CD4-positive, CD25-positive, alpha-beta regulatory T cell (primary cell): ENCODE data around the gene CPN2. TPM values are rescaled to one million over a fixed set of nuclear protein-coding genes. Genes with fewer than 3 reads are reported as not detected.

ENCODE experiments used
- ATAC-seq, 2 donors: fragments of 150-1000 bp; cut with Tn5 transposase; one replicate each; pipeline ENCODE4 v1.10.0; 2021; ENCODE audit warnings: low read depth in 2 of 2, moderate number of reproducible peaks in 2 of 2, moderate library complexity in 1 of 2
- DNase-seq, 3 donors: peaks; one replicate each; pipeline versions ENCODE4 v3.0.0 to v3.0.0-alpha.2; 2012 to 2022; ENCODE audit warnings: mixed read lengths in 1 of 3
- H3K27ac ChIP-seq: one replicate; pipeline ENCODE4 v1.7.0; 2013; ENCODE audit warnings: mild to moderate bottlenecking, low read length; ENCODE audit not compliant: insufficient read depth, poor library complexity, severe bottlenecking
- H3K27me3 ChIP-seq: one replicate; pipeline ENCODE4 v1.7.0; 2013; ENCODE audit warnings: low read length; ENCODE audit not compliant: control insufficient read depth, insufficient read depth
- H3K36me3 ChIP-seq: one replicate; pipeline ENCODE4 v1.7.0; 2013; ENCODE audit warnings: mild to moderate bottlenecking, low read length, moderate library complexity; ENCODE audit not compliant: control insufficient read depth, insufficient read depth
- H3K4me1 ChIP-seq: 2 replicates; pipeline ENCODE4 v1.7.0; 2013; ENCODE audit warnings: mild to moderate bottlenecking, low read length; ENCODE audit not compliant: insufficient read depth, control insufficient read depth, poor library complexity, severe bottlenecking
- H3K4me3 ChIP-seq: one replicate; pipeline ENCODE4 v1.7.0; 2013; ENCODE audit warnings: low read depth, mild to moderate bottlenecking, low read length, moderate library complexity
- H3K9me3 ChIP-seq, 2 experiments: 1 replicate in 1 of 2; 2 replicates in 1 of 2; pipeline ENCODE4 v1.7.0; 2013; ENCODE audit warnings: low read length in 2 of 2, mild to moderate bottlenecking in 1 of 2, moderate library complexity in 1 of 2; ENCODE audit not compliant: control insufficient read depth in 2 of 2
- H3K27ac Mint-ChIP-seq, 3 donors: one replicate each; pipeline ENCODE4 v1.8.0; 2020 to 2022; ENCODE audit warnings: mild to moderate bottlenecking in 3 of 3, mixed read lengths in 3 of 3, moderate library complexity in 2 of 3
- H3K27me3 Mint-ChIP-seq: one replicate; pipeline ENCODE4 v1.8.0; 2022; ENCODE audit warnings: mild to moderate bottlenecking, mixed read lengths
- H3K36me3 Mint-ChIP-seq: one replicate; pipeline ENCODE4 v1.8.0; 2020; ENCODE audit warnings: mixed read lengths
- H3K4me1 Mint-ChIP-seq, 4 donors: one replicate each; pipeline ENCODE4 v1.8.0; 2020 to 2022; ENCODE audit warnings: mixed read lengths in 4 of 4, mild to moderate bottlenecking in 1 of 4
- H3K4me3 Mint-ChIP-seq, 4 donors: one replicate each; pipeline ENCODE4 v1.8.0; 2020 to 2022; ENCODE audit warnings: mild to moderate bottlenecking in 4 of 4, mixed read lengths in 4 of 4, moderate library complexity in 3 of 4
- H3K9me3 Mint-ChIP-seq, 7 donors: one replicate each; pipeline ENCODE4 v1.8.0; 2020 to 2022; ENCODE audit warnings: mixed read lengths in 7 of 7, mild to moderate bottlenecking in 3 of 7, moderate library complexity in 2 of 7
- polyA plus RNA-seq, 4 donors: library from polyadenylated mRNA; unstranded; fragments of 300-500 nt; fragmentation: Illumina TruSeq; gene quantifications; one replicate each; pipeline ENCODE4 v1.2.3, GENCODE V29; 2021
- total RNA-seq: library from RNA; stranded (reverse); gene quantifications from one replicate; pipeline ENCODE4 v1.2.3, GENCODE V29; 2022

The CPN2 gene
- total and polyA plus RNA-seq, 5 donors from 2014 or later: not detected

- H3K4me1 ChIP-seq: peaks cover 6% of the 10 kb centered on the region
- no peaks in the 10 kb centered on the region for H3K27me3 ChIP-seq
- H3K4me3 ChIP-seq: no peak overlapping the region
- peaks cover 0 to 3% (median under 1%) of the 10 kb centered on the region in 4 donors for H3K4me1 Mint-ChIP-seq
- peaks cover 25% of the 10 kb centered on the region for H3K27me3 Mint-ChIP-seq
- no peak overlapping the region for H3K27ac ChIP-seq
- no peaks in the 10 kb centered on the region for H3K9me3 ChIP-seq
- no peak overlapping the region for H3K4me3 Mint-ChIP-seq
- DNase-seq: peak in 1 of 3 donors; percentile 41
- no peak for ATAC-seq
- no peaks in the 10 kb centered on the region for H3K36me3 Mint-ChIP-seq
- H3K9me3 Mint-ChIP-seq: peaks cover 0 to 1% (median 0%) of the 10 kb centered on the region in 7 donors
- H3K36me3 ChIP-seq: no peaks in the 10 kb centered on the region
- no peak overlapping the region for H3K27ac Mint-ChIP-seq
These were observed 24.2 kb downstream of the CPN2 start for GRCh38 chr3:194326968-194327217.

DNA sequence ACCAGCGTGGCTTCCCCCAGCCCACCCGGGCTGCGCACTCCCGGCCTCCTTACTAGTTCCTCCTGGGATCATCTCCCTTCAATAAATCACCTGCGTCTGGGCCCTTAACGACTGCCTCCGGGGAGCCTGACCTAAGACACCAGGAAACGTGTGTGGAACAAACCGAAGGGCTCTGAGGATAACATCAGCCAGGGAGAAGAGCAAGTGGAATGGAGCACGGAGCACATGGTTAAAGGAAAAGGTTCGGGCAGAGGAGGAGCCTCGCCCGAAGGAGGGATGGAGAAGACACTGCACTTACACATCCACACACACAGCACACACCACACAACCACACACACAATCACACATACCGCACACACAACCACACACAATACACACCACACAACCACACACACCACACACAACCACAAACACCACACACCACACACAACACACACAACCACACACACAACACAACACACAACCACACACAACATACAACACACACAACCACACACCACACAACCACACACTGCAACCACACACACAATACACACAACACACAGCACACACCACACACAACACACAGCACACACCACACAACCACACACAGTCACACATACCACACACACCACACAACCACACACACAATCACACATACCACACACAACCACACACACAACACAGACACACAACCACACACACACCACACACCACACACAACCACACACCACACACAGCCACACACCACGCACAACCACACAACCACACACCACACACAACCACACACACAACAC lies 24.7 kb downstream of the CPN2 start:
- no peaks in the 10 kb centered on the region for H3K36me3 ChIP-seq
- Mint-ChIP-seq H3K4me3 (no peak overlapping the region), H3K9me3 (peaks cover 0 to 1% (median 0%) of the 10 kb centered on the region in 7 donors), H3K4me1 (peaks cover 0 to 3% (median under 1%) of the 10 kb centered on the region in 4 donors), H3K27me3 (peaks cover 23% of the 10 kb centered on the region), H3K36me3 (no peaks in the 10 kb centered on the region), H3K27ac (no peak overlapping the region)
- DNase-seq (peak in 1 of 3 donors; percentile 39), ATAC-seq (no peak)
- no peak overlapping the region for H3K27ac ChIP-seq
- no peaks in the 10 kb centered on the region for H3K27me3 ChIP-seq
- H3K4me3 ChIP-seq: no peak overlapping the region
- H3K9me3 ChIP-seq: no peaks in the 10 kb centered on the region
- peaks cover 6% of the 10 kb centered on the region for H3K4me1 ChIP-seq

DNA sequence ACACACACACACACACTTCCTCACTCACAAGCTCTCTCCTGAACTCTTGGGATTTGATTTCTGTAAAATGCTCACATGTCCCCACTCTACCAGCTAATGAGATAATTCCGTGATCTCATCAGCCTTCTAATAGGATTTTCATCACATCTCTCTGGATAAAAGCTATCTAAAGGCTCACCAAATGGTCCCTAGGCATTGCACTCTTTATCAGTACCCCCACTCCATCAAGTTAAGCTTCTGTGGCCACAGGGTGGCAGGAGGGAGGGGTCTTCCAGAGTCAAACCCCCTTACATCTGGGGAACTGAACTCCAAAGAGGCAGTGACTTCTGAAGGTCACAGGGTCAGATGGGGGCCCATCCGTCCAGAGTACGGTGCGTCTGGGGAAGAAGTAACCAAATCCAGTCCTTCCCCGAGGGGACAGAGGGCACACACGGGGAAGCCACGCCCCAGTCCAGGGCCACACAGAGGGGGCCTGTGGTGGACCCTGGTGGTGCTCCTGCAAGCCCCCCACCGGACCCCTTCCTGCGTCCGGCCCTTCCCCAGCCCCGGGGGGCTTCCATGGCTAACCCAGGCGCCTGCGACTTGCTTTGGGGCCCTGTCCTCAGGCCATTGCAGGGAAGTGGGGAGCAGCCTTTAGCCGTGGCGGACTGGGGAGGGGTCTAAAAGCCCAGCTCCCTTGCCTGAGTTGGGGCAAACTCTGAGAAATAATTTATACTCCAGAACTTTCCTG lies 25.5 kb downstream of the CPN2 start:
- Mint-ChIP-seq H3K27ac (no peak overlapping the region), H3K4me1 (peaks cover 0 to 3% (median under 1%) of the 10 kb centered on the region in 4 donors), H3K4me3 (peak overlapping the region in 1 of 4 donors; percentile 35), H3K9me3 (peaks cover 0 to 1% (median 0%) of the 10 kb centered on the region in 7 donors), H3K36me3 (no peaks in the 10 kb centered on the region), H3K27me3 (peaks cover 17% of the 10 kb centered on the region)
- Histone ChIP-seq H3K4me1 (peaks cover 6% of the 10 kb centered on the region), H3K9me3 (no peaks in the 10 kb centered on the region), H3K27me3 (no peaks in the 10 kb centered on the region), H3K36me3 (no peaks in the 10 kb centered on the region), H3K27ac (no peak overlapping the region), H3K4me3 (no peak overlapping the region)
- DNase-seq: no peak
- ATAC-seq: no peak

- no peaks in the 10 kb centered on the region for H3K36me3 Mint-ChIP-seq
- no peak overlapping the region for H3K4me3 Mint-ChIP-seq
- peaks cover 0 to 1% (median under 1%) of the 10 kb centered on the region in 7 donors for H3K9me3 Mint-ChIP-seq
- Histone ChIP-seq H3K27me3 (no peaks in the 10 kb centered on the region), H3K27ac (no peak overlapping the region), H3K36me3 (no peaks in the 10 kb centered on the region), H3K4me3 (no peak overlapping the region), H3K4me1 (peaks cover 6% of the 10 kb centered on the region), H3K9me3 (no peaks in the 10 kb centered on the region)
- peaks cover 13% of the 10 kb centered on the region for H3K27me3 Mint-ChIP-seq
- ATAC-seq (no peak), DNase-seq (no peak)
- H3K27ac Mint-ChIP-seq: no peak overlapping the region
- peaks cover 0 to 3% (median under 1%) of the 10 kb centered on the region in 4 donors for H3K4me1 Mint-ChIP-seq
These were observed 26.3 kb downstream of the CPN2 start for GRCh38 chr3:194324823-194325327.

DNA sequence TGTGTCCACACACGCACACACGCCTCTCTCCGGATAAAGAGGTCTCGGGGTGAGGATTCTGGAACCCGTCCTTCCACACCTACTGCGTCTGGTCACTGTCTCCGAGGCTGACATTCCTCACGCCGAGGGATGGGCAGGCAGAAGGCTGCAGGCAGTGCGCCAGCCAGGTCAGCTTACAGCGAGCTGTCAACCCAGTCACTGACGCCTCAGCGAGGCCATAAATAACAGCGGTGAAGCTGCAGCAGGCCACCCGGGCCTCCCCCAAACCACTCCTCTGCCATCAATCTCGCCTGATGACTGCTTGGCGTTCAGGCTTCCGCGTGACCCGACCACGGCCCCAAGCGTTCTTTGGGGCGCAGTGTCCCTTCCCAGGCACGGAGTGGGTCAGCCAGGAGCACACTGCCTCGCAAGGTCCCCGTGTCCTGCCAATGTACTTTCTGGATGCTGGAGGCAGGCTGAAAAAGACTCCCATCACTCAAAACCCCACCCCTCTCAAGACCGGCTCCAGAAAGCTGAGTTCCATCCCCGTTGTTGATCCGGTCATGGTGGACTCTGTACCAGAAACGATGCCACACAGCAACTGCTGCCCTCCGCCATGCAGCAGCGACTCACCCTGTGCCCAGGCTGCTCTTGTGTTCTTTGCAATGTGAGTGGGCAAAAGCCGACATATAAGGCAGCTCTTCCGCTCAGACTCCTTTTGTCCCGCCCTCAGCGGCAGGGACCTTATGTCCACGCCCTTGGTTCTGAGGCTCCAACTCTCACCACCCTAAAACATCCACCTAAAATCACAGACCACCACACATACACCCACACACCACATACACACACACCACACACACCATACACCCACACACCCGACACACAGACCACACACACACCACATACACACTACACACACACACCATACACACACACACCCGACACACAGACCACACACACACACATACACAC lies 27.1 kb downstream of the CPN2 start:
- H3K36me3 Mint-ChIP-seq: peaks cover 2% of the 10 kb centered on the region
- Histone ChIP-seq H3K36me3 (no peaks in the 10 kb centered on the region), H3K27ac (no peak overlapping the region), H3K9me3 (peaks cover under 1 to 2% of the 10 kb centered on the region in 2 experiments), H3K4me1 (peaks cover 6% of the 10 kb centered on the region), H3K4me3 (peak overlapping the region; percentile 58), H3K27me3 (no peaks in the 10 kb centered on the region)
- H3K27me3 Mint-ChIP-seq: peaks cover 8% of the 10 kb centered on the region
- H3K27ac Mint-ChIP-seq: no peak overlapping the region
- DNase-seq: peak; percentile 17 to 88 (median 48)
- H3K4me1 Mint-ChIP-seq: peaks cover 0 to 3% (median under 1%) of the 10 kb centered on the region in 4 donors
- no peak overlapping the region for H3K4me3 Mint-ChIP-seq
- ATAC-seq: peak; percentile 66 to 75
- H3K9me3 Mint-ChIP-seq: peaks cover 0 to 9% (median 2%) of the 10 kb centered on the region in 7 donors

- Histone ChIP-seq H3K9me3 (peaks cover 5 to 9% of the 10 kb centered on the region in 2 experiments), H3K27ac (no peak overlapping the region), H3K4me1 (peaks cover 6% of the 10 kb centered on the region), H3K36me3 (no peaks in the 10 kb centered on the region), H3K27me3 (peaks cover 2% of the 10 kb centered on the region), H3K4me3 (no peak overlapping the region)
- peaks cover 0 to 13% (median 4%) of the 10 kb centered on the region in 7 donors for H3K9me3 Mint-ChIP-seq
- ATAC-seq (no peak), DNase-seq (no peak)
- H3K4me3 Mint-ChIP-seq: no peak overlapping the region
- peaks cover 4% of the 10 kb centered on the region for H3K27me3 Mint-ChIP-seq
- peaks cover 0 to 3% (median 0%) of the 10 kb centered on the region in 4 donors for H3K4me1 Mint-ChIP-seq
- H3K36me3 Mint-ChIP-seq: peaks cover 5% of the 10 kb centered on the region
- H3K27ac Mint-ChIP-seq: peak overlapping the region in 1 of 3 donors; percentile 75
These were observed 28.4 kb downstream of the CPN2 start for GRCh38 chr3:194322678-194323211.
